ENCODE measurements around the gene ANXA4.

DNA sequence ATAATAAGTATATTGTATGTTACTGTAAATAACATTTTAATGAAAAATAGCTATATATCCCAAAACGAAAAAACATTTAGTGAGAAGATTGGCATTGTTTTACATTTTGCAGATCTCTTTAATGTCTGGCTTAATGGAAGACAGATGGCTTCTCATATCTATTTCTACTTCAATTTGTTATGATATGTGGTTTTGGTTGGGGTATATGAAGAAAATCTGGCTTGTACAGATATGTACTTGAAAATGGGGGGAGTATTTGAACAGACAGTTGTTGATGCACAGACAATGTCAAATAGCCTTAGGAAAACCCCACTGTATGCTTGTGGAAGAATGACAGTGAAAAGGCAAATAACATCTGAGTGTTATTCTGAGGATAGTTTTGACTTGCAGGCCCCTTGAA is 64.0 kb downstream of the ANXA4 start:
- TF ChIP-seq, protein P1, sequence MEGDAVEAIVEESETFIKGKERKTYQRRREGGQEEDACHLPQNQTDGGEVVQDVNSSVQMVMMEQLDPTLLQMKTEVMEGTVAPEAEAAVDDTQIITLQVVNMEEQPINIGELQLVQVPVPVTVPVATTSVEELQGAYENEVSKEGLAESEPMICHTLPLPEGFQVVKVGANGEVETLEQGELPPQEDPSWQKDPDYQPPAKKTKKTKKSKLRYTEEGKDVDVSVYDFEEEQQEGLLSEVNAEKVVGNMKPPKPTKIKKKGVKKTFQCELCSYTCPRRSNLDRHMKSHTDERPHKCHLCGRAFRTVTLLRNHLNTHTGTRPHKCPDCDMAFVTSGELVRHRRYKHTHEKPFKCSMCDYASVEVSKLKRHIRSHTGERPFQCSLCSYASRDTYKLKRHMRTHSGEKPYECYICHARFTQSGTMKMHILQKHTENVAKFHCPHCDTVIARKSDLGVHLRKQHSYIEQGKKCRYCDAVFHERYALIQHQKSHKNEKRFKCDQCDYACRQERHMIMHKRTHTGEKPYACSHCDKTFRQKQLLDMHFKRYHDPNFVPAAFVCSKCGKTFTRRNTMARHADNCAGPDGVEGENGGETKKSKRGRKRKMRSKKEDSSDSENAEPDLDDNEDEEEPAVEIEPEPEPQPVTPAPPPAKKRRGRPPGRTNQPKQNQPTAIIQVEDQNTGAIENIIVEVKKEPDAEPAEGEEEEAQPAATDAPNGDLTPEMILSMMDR (conservative IDR thresholded peaks at IDR 0.05 in 1 of 2, IDR thresholded peaks at IDR 0.05 in 1 of 2; ENCODE audit: extremely low read depth in 1 of 2, insufficient read depth in 1 of 2, low read depth in 1 of 2, low read length in 2 of 2): no peak
- TF ChIP-seq EZH2 (IDR thresholded peaks at IDR 0.05; ENCODE audit: borderline replicate concordance, low read length): no peak

Measured in mammary epithelial cell (primary cell).